Testis (tissue), 2 donors: ENCODE results near the gene GDPD5.

Experiments
- POLR2A ChIP-seq: fragments of 450-650 bp; IDR thresholded peaks from one replicate; pipeline ENCODE4 v1.6.1; 2017; ENCODE audit warnings: antibody characterized with exemption, mild to moderate bottlenecking, moderate library complexity
- TF ChIP-seq, protein P1 (sequence below), 3 experiments: fragments of 450-650 bp in 2 of 3; fragments of 200-600 bp in 1 of 3; sonication (generic) in 1 of 3; IDR thresholded peaks; one replicate each; pipeline ENCODE4 v1.5.1; 2016 to 2019; ENCODE audit warnings: antibody characterized with exemption in 3 of 3, mild to moderate bottlenecking in 2 of 3, moderate library complexity in 1 of 3

GRCh38 chr11:75516886-75517285, 8.9 kb downstream of the GDPD5 start:
- TF ChIP-seq, protein P1, sequence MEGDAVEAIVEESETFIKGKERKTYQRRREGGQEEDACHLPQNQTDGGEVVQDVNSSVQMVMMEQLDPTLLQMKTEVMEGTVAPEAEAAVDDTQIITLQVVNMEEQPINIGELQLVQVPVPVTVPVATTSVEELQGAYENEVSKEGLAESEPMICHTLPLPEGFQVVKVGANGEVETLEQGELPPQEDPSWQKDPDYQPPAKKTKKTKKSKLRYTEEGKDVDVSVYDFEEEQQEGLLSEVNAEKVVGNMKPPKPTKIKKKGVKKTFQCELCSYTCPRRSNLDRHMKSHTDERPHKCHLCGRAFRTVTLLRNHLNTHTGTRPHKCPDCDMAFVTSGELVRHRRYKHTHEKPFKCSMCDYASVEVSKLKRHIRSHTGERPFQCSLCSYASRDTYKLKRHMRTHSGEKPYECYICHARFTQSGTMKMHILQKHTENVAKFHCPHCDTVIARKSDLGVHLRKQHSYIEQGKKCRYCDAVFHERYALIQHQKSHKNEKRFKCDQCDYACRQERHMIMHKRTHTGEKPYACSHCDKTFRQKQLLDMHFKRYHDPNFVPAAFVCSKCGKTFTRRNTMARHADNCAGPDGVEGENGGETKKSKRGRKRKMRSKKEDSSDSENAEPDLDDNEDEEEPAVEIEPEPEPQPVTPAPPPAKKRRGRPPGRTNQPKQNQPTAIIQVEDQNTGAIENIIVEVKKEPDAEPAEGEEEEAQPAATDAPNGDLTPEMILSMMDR (IDR thresholded peaks at IDR 0.05): no peak
- no peak for TF ChIP-seq POLR2A
